H1 (cell line): ENCODE results near the gene FAM181A.

Experiments used
- GABPA ChIP-seq: IDR thresholded peaks from 2 replicates; pipeline ENCODE4 v1.6.1; 2011; ENCODE audit warnings: mild to moderate bottlenecking, low read length, moderate library complexity, borderline replicate concordance; ENCODE audit not compliant: insufficient read depth
- KDM1A ChIP-seq: fragments of 200-600, 300-600 bp; sonication (generic); IDR thresholded peaks from 2 replicates; pipeline ENCODE4 v1.7.1; 2016; ENCODE audit warnings: mild to moderate bottlenecking, low read length, borderline replicate concordance
- MAFK ChIP-seq: IDR thresholded peaks from 2 replicates; pipeline ENCODE4 v1.6.1; 2012; ENCODE audit warnings: low read depth, mild to moderate bottlenecking, improper control_type of control experiment, low read length
- RFX5 ChIP-seq: IDR thresholded peaks from 2 replicates; pipeline ENCODE4 v1.6.1; 2011; ENCODE audit warnings: low read depth, low read length, improper control_type of control experiment, borderline replicate concordance
- TEAD4 ChIP-seq: IDR thresholded peaks from 2 replicates; pipeline ENCODE4 v1.6.1; 2012; ENCODE audit warnings: low read depth, low read length, inconsistent platforms, mixed read lengths
- TF ChIP-seq, protein P1 (sequence below), 3 experiments: IDR thresholded peaks; 1 replicate in 2 of 3; 2 replicates in 1 of 3; pipeline versions ENCODE4 v1.5.1 to v1.6.1; 2011; ENCODE audit warnings: low read length in 3 of 3, mild to moderate bottlenecking in 3 of 3, inconsistent platforms in 2 of 3, low read depth in 1 of 3, moderate library complexity in 1 of 3; ENCODE audit not compliant: insufficient read depth in 1 of 3; ENCODE audit errors: control extremely low read depth in 1 of 3

DNA sequence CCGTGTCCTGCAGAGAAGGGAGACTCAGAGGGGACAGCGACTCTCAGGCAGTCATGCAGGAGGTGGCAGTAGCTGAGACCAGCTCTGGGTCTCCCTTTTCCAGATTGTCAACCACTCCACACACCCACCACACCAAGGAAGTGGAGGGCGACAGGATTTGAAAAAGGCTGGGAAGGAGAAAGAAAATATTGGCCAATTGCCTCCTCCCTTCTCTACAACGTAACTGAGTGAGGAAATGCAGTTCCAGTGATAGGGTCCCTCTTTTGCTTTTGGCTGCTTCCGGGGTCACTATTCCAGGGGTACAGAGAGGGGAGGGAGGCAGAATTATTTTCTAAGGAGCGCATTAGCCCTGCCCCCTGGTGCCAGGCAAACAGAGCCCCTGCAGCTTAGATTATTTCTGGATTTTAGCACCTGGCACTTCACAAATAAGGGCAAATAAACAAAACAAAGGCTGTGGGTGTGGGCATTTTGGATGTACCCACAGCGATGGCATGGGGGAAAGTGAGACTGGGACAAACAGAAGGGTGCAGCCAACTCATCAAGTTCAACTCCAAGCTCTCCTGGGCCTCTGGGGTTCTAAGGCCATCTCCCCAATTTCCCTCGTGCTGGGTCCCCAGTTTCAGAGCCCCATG lies 28.8 kb downstream of the FAM181A start:
- TF ChIP-seq, protein P1, sequence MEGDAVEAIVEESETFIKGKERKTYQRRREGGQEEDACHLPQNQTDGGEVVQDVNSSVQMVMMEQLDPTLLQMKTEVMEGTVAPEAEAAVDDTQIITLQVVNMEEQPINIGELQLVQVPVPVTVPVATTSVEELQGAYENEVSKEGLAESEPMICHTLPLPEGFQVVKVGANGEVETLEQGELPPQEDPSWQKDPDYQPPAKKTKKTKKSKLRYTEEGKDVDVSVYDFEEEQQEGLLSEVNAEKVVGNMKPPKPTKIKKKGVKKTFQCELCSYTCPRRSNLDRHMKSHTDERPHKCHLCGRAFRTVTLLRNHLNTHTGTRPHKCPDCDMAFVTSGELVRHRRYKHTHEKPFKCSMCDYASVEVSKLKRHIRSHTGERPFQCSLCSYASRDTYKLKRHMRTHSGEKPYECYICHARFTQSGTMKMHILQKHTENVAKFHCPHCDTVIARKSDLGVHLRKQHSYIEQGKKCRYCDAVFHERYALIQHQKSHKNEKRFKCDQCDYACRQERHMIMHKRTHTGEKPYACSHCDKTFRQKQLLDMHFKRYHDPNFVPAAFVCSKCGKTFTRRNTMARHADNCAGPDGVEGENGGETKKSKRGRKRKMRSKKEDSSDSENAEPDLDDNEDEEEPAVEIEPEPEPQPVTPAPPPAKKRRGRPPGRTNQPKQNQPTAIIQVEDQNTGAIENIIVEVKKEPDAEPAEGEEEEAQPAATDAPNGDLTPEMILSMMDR (IDR thresholded peaks at IDR 0.05; ENCODE audit: control extremely low read depth in 1 of 3, insufficient read depth in 1 of 3, low read depth in 1 of 3, low read length in 3 of 3) = no peak
- no peak for TF ChIP-seq GABPA
- TF ChIP-seq RFX5 = no peak
- TF ChIP-seq MAFK = no peak
- TF ChIP-seq TEAD4 = no peak
- no peak for TF ChIP-seq KDM1A
